ENCODE measurements around the gene PLCL2.

DNA sequence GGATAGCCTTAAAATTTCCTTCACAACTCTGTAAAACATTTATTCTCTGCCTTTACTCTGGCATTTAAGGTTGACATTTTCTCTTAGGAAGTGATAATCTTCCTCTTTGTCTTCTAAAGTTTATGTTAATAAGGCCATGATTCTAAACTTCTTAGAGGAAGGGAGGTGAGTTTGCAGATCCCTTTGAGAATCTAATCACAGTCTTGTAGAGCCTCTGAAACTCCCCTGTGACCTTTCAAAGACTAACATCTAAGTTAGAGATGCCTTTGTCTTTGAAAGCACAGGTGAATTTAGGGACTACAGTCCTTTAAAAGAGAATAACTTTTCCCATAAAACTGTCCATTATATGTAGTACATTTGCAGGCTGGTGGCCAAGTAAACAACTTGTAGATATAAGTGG, 115.1 kb downstream of the PLCL2 start:
- TF ChIP-seq, protein P1, sequence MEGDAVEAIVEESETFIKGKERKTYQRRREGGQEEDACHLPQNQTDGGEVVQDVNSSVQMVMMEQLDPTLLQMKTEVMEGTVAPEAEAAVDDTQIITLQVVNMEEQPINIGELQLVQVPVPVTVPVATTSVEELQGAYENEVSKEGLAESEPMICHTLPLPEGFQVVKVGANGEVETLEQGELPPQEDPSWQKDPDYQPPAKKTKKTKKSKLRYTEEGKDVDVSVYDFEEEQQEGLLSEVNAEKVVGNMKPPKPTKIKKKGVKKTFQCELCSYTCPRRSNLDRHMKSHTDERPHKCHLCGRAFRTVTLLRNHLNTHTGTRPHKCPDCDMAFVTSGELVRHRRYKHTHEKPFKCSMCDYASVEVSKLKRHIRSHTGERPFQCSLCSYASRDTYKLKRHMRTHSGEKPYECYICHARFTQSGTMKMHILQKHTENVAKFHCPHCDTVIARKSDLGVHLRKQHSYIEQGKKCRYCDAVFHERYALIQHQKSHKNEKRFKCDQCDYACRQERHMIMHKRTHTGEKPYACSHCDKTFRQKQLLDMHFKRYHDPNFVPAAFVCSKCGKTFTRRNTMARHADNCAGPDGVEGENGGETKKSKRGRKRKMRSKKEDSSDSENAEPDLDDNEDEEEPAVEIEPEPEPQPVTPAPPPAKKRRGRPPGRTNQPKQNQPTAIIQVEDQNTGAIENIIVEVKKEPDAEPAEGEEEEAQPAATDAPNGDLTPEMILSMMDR (IDR thresholded peaks at IDR 0.05; ENCODE audit: low read depth, low read length), result no peak
- TF ChIP-seq EZH2phosphoT487 (IDR thresholded peaks at IDR 0.05; ENCODE audit: low read depth), result no peak
